ENCODE data around the gene BCO1.

BCO1 gene

GRCh38 chr16:81277541-81278080 is 39.1 kb downstream of the BCO1 start:
- DNase-seq: no peak

DNA sequence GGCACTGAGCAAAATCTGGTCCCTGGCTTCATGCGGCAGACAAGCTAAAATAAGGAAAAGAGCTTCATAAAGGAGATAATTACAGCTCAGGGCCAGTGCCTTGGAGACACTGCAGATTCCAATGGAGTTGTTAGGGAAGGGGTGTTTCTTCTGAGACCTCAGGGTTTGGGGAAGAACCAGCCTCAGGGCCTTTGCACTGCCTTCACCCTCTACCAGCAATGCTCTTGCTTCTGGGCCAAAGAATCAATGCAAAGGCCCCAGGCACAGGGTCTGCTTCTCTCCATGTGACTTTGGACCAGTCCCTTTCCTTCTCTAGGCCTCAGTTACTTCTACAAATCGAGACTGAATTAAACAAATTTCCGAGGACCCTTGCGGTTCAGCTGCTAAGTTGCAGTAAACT is 40.0 kb downstream of the BCO1 start:
- no peak for DNase-seq

DNA sequence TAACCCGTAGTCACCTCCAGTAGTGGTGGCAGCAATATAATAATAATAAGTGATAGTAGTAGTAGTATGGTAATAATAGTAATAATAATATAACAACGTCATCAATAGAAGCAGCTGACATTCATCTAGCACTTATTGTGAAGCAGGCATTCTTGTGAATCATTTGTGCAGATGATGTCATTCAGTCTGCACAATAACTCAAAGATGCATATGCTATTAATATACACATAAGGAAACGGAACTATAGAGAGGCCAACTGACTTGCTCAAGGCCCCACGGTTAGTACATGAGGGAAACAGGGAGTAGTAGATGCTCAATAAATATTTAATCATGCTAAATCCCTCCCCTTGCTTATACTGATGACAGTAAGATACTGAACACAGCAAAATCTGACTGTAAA is 40.9 kb downstream of the BCO1 start:
- DNase-seq: no peak

GRCh38 chr16:81280393-81280792 is 41.9 kb downstream of the BCO1 start:
- DNase-seq: no peak

DNA sequence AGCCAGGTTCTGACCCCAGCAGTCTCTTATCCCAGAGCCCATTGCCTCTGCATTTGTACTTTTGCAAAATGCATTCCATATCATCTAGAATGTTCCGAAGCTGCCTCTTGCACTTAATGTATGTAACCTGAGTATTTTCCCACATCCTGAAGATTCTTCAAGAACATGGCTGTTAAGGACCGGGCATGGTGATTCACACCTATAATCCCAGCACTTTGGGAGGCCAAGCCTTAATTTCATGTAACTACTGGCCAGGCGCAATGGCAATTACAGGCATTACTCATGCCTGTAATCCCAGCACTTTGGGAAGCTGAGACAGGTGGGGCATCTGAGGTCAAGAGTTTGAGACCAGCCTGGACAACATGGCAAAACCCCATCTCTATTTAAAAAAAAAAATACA is 44.6 kb downstream of the BCO1 start:
- DNase-seq: no peak

- DNase-seq: no peak
These were observed 46.6 kb downstream of the BCO1 start for GRCh38 chr16:81284995-81285600.

- no peak for DNase-seq
These were observed 47.7 kb downstream of the BCO1 start for GRCh38 chr16:81286190-81286589.

GRCh38 chr16:81291117-81291516 is 52.6 kb downstream of the BCO1 start:
- no peak for DNase-seq

- DNase-seq: no peak
These were observed 54.4 kb downstream of the BCO1 start for GRCh38 chr16:81292936-81293335.

GRCh38 chr16:81293909-81294802 is 55.7 kb downstream of the BCO1 start:
- DNase-seq: no peak

GRCh38 chr16:81296631-81297030 is 58.1 kb downstream of the BCO1 start:
- DNase-seq: no peak

- no peak for DNase-seq
These were observed 69.3 kb downstream of the BCO1 start for GRCh38 chr16:81307770-81308169.

DNA sequence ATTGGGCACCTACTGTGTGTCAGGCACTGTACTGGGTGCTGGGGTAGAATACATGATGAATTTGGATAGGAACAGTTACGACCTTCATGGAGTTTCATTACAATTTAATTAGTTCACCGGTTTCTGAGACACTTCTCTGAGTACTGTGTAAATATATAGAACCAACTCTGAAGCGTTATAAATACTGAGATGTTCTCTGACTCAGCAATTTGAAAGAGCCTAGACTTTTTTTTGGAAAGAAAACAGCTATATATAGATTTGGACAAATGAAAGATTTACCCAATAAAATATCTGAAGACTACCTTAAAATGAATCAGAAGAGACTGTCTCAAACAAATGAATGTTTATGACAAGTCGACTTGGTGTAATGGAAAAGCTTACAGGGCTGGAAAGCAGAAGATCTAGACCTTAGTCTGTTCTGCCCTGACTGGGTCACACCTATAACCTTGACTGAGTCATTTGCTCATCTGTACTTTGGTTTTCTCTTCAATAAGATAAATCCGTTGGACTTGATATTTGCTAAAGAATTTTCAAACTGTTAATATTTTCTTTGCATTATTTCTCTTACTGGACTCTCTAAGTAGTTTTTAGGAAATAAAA is 71.7 kb downstream of the BCO1 start:
- peak; percentile 22 for DNase-seq

DNA sequence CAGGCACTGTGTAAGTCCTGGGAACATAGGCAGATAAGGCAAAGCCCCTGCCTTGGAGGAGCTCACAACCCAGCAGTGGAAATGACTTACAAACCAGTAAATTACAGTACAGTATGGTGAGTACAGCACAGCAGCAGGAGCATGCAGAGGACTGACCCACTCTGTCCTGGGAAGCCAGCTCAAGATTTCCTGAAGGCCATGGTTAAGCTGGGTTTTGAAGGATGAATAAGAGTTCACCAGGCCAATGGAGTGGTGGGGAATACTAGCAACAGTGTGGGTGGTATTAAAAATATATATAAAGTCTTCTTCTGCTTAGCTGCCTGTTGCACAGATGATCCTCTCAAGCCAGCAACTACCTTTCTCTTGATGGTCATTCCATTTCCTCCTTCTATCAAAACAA is 73.3 kb downstream of the BCO1 start:
- DNase-seq: no peak

- no peak for DNase-seq
These were observed 75.5 kb downstream of the BCO1 start for GRCh38 chr16:81313701-81314602.

DNA sequence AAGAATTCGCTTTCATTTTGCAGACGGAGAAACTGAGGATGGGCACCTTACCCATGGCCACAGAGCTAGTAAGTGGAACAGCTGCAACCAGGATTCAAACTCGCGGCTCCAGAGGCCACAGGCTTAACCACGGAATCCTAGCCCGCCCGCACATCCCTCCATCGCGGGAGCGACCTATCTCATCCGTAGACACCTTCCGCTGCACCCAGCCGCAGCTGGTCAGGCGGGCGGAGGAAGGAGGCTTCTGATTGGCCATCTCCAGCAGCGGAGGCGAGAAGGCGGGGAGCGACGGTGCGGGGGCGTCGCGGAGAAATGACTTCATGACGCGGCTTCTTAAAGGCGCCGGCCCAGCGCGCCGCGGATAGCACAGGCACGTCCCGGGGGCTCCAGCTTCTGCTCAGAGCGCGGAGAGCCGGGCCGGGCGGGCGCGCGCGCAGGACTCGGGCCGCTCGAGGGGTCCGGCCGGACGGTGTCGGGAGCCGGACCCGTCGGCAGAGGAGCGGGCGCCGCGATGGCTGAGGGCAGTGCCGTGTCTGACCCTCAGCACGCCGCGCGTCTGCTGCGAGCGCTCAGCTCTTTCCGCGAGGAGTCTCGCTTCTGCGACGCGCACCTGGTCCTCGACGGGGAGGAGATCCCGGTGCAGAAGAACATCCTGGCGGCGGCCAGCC is 76.2 kb downstream of the BCO1 start, which contains the start of gene GAN:
Gene GAN, plus strand, starts transcription at position 360 of the 668 bp plus-strand sequence. Its CDS starts 152 bp downstream, at position 512.
- peak; percentile 97 for DNase-seq

DNA sequence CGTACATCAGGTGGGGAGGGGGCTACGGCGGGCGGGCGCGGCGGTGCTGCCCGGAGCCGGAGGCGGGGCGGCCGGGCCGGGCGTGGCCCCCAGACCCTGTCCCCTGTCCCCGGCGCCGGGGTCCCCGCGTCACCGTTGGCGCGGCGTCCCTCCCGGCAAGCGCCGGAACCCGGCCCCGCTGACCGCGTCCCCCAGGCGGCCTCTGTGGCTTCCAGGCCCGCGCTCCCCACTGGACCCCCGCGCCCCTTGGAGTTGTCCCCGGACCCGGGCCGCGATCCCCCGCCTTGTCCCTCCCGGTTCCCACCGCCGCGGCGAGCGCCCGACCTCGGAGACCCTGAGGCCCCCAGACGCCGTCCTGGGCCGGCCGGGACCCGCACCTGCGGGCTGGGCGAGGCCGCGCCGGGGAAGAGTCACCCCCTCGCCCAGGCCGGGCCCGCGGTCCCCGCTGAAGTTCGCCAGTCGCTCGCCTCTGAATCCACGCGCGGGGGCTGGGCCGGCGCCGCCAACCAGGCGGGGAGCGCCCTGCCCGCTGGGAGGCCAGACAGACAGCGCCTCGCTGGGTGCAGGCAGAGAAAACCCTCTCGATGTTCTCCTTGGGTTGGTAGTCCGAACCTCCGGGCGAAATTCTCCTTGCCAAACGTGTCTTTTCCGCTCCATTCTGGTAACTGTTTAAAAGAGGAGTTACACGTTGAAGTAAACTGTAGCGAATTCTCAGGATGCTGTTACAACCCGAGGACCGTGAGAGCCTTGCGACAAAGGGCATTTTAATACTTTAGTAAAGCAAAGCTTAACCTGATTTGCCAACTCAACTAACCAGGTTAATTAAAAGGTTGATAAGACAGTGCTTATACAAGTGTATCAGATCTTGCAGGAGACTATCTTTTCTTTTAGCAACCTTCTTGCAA is 77.0 kb downstream of the BCO1 start:
- peak; percentile 32 for DNase-seq

GRCh38 chr16:81316176-81316496 is 77.6 kb downstream of the BCO1 start:
- DNase-seq: no peak

DNA sequence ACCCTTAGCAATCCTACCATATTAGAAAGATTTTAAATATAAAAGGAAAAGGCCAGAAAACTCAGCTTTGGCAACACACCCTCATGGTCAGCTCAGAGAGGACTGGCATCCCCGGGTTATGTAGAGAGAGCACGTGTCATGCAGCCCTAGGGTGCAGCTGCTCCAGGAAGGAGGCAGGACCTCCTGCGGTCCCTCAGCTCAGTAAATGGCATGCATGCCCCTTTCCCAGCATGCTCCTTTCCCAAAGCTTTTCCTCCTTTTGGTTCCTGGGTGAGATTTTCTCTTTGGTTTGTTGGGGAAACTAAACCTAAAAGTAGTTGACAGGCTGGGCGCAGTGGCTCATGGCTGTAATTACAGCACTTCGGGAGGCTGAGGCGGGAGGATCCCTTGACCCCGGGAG is 80.2 kb downstream of the BCO1 start:
- no peak for DNase-seq

GRCh38 chr16:81319221-81319912 is 80.9 kb downstream of the BCO1 start:
- DNase-seq: no peak
